ENCODE results near the gene SLC2A10. TPM values are rescaled to one million over a fixed set of nuclear protein-coding genes. Genes with fewer than 3 reads are reported as not detected.

Gene SLC2A10
- total RNA-seq, 1 experiment from 2014 or later: not detected

GRCh38 chr20:46682063-46682821 lies 27.2 kb upstream of the SLC2A10 start:
- POLR2A ChIA-PET (ENCODE audit: low non-redundant PET): no interaction called here
- no peak for TF ChIP-seq EZH2 (IDR thresholded peaks at IDR 0.05; ENCODE audit: borderline replicate concordance, low read depth, low read length, poor library complexity, severe bottlenecking)
- no peak for TF ChIP-seq CTCF (conservative IDR thresholded peaks at IDR 0.05; ENCODE audit: low read depth, low read length)
- Histone ChIP-seq H3K36me3 (ENCODE audit: insufficient read depth, low read length, poor library complexity, severe bottlenecking) (peaks cover 28% of the 10 kb centered on the region), H3K9me3 (ENCODE audit: low read depth, low read length, poor library complexity, severe bottlenecking) (no peaks in the 10 kb centered on the region), H3K27me3 (replicated peaks; ENCODE audit: insufficient read depth, low read depth, low read length, poor library complexity) (no peaks in the 10 kb centered on the region), H3K27ac (ENCODE audit: low read depth, low read length, poor library complexity, severe bottlenecking) (no peak overlapping the region), H3K4me1 (ENCODE audit: insufficient read depth, low read length, poor library complexity, severe bottlenecking) (peaks cover 4% of the 10 kb centered on the region), H3K4me3 (ENCODE audit: low read depth, low read length, poor library complexity, severe bottlenecking) (no peak overlapping the region)
- intact Hi-C loops (cut with micrococcal nuclease; ENCODE audit: unreplicated experiment): loop anchor here (10.0 kb wide), 1 partner anchor 547 kb away; no protein-coding TSS in a partner anchor
- BruUV-seq (replicated peaks): no TSS peak
- CTCF ChIA-PET: no interaction called here
- no peak for DNase-seq (ENCODE audit: low spot score)

- no peaks in the 10 kb centered on the region for H3K9me3 ChIP-seq (ENCODE audit: low read depth, low read length, poor library complexity, severe bottlenecking)
- no peaks in the 10 kb centered on the region for H3K27me3 ChIP-seq (replicated peaks; ENCODE audit: insufficient read depth, low read depth, low read length, poor library complexity)
- ChIA-PET CTCF (no interaction called here), POLR2A (ENCODE audit: low non-redundant PET) (no interaction called here)
- intact Hi-C loops (cut with micrococcal nuclease; ENCODE audit: unreplicated experiment): loop anchor here (10.0 kb wide), 1 partner anchor 548 kb away; no protein-coding TSS in a partner anchor
- H3K27ac ChIP-seq (ENCODE audit: low read depth, low read length, poor library complexity, severe bottlenecking): no peak overlapping the region
- peaks cover 4% of the 10 kb centered on the region for H3K4me1 ChIP-seq (ENCODE audit: insufficient read depth, low read length, poor library complexity, severe bottlenecking)
- no TSS peak for BruUV-seq (replicated peaks)
- TF ChIP-seq EZH2 (IDR thresholded peaks at IDR 0.05; ENCODE audit: borderline replicate concordance, low read depth, low read length, poor library complexity, severe bottlenecking) (no peak), CTCF (conservative IDR thresholded peaks at IDR 0.05; ENCODE audit: low read depth, low read length) (no peak)
- peaks cover 28% of the 10 kb centered on the region for H3K36me3 ChIP-seq (ENCODE audit: insufficient read depth, low read length, poor library complexity, severe bottlenecking)
- H3K4me3 ChIP-seq (ENCODE audit: low read depth, low read length, poor library complexity, severe bottlenecking): no peak overlapping the region
- no peak for DNase-seq (ENCODE audit: low spot score)
Observed at GRCh38 chr20:46683011-46683667, 26.3 kb upstream of the SLC2A10 start.

- no peak overlapping the region for H3K27ac ChIP-seq (ENCODE audit: low read depth, low read length, poor library complexity, severe bottlenecking)
- intact Hi-C loops (cut with micrococcal nuclease; ENCODE audit: unreplicated experiment): loop anchor here (10.0 kb wide), 1 partner anchor 549 kb away; no protein-coding TSS in a partner anchor
Observed at GRCh38 chr20:46683668-46683938, 25.8 kb upstream of the SLC2A10 start.

More at GRCh38 chr20:46683668-46683938, 25.8 kb upstream of the SLC2A10 start:
- Histone ChIP-seq H3K9me3 (ENCODE audit: low read depth, low read length, poor library complexity, severe bottlenecking) (no peaks in the 10 kb centered on the region), H3K4me3 (ENCODE audit: low read depth, low read length, poor library complexity, severe bottlenecking) (no peak overlapping the region), H3K36me3 (ENCODE audit: insufficient read depth, low read length, poor library complexity, severe bottlenecking) (peaks cover 28% of the 10 kb centered on the region), H3K4me1 (ENCODE audit: insufficient read depth, low read length, poor library complexity, severe bottlenecking) (peaks cover 4% of the 10 kb centered on the region), H3K27me3 (replicated peaks; ENCODE audit: insufficient read depth, low read depth, low read length, poor library complexity) (no peaks in the 10 kb centered on the region)
- CTCF ChIA-PET: no interaction called here
- no peak for TF ChIP-seq CTCF (conservative IDR thresholded peaks at IDR 0.05; ENCODE audit: low read depth, low read length)
- TF ChIP-seq EZH2 (IDR thresholded peaks at IDR 0.05; ENCODE audit: borderline replicate concordance, low read depth, low read length, poor library complexity, severe bottlenecking): no peak
- POLR2A ChIA-PET (ENCODE audit: low non-redundant PET): no interaction called here
- no peak for DNase-seq (ENCODE audit: low spot score)
- no TSS peak for BruUV-seq (replicated peaks)
